GM21360 (cell line): ENCODE data around the gene PRICKLE4.
"Not testable (repeated sequence)": the region's sequence is repeated elsewhere in the genome, so short reads cannot be mapped to it uniquely, and the experiment has no call there.

ENCODE experiments used
- ATAC-seq: cut with Tn5 transposase; IDR thresholded peaks from one replicate; pipeline ENCODE4 v1.9.1; 2021; ENCODE audit warnings: mild to moderate bottlenecking, moderate library complexity; ENCODE audit not compliant: unreplicated experiment

Gene PRICKLE4

GRCh38 chr6:41744236-41744787, 36.3 kb upstream of the PRICKLE4 start:
- ATAC-seq: no peak

GRCh38 chr6:41746107-41746506, 34.5 kb upstream of the PRICKLE4 start:
- no peak for ATAC-seq

GRCh38 chr6:41747256-41748101, 33.1 kb upstream of the PRICKLE4 start, which contains the start of gene PGC:
TSS of gene PGC (minus strand) at chr6:41747397. CDS start at chr6:41747334, 63 bp downstream.
- no peak for ATAC-seq

DNA sequence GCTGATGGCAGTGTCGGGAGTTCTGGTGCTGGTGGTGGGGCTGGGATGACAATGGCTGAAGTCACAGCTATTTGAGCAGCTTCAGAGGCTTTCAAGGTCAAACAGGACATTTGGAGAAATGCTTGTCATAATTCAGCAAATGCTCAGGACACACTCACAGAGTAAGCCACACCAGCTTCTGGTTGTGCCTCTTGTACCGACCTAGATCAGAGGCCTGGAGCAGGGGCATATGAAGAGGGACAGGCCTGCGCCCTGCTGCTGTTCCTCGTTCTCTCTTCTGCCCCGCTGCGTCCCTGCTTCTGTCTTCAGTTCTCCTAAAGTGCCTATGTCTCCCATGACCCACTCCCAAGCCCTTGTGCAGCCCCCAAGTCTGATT, 32.5 kb upstream of the PRICKLE4 start:
- no peak for ATAC-seq

- ATAC-seq: no peak
Measured at GRCh38 chr6:41748542-41748941, 32.0 kb upstream of the PRICKLE4 start.

DNA sequence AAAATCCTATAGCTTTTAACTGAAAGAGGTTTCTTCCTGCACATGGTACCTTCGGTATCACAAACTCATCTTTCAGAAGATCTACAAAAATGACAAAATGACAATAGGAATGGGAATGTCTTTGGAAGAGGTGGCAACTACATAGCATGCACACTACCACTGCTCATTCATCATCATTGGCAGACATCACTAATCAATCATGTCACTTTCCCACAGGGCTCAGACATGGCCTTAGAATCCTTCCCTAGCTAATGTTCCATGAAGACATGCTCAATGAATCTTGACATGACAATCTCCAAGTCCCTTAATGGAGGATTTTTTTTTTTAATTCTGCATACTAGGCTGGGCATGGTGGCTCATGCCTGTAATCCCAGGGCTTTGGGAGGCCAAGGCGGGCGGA, 30.2 kb upstream of the PRICKLE4 start:
- no peak for ATAC-seq

DNA sequence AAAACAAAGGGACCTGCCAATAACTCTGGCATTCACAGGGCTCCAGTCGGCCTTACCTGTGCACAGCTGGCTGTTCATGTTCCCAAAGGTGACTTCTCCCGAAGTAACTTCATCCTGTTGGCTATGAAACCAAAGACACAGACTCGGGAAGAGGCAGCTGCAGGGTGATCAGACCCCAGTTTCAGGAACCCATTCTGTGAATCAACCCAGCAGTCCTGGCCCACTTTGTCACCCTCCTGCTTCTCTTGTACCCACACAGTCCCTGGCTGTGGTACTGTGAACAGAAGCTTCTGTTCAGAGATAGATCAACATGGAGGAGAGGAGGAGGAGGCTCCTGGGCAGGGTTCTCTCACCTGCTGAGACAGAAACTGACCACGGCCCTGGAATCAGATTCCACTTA, 24.7 kb upstream of the PRICKLE4 start:
- ATAC-seq: no peak

DNA sequence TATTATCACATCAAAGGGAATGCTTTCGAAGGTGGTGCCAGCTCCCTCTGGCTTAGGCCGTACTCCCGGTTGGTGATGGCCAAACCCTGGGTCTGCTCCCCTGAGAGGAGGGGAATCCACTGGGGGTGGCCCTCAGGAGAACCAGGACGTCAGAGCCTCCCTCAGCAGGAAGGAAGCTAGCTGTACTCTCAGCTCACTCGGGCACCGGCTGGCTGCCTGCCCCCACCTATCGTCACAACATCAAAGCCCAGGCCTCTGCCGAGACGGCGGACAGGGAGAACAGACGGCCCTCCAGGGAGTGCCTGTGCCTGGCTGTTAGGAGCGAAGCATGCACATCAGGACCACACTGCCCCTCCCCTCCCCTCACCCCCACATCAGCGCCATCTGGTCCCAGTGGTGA, 24.2 kb upstream of the PRICKLE4 start:
- no peak for ATAC-seq

DNA sequence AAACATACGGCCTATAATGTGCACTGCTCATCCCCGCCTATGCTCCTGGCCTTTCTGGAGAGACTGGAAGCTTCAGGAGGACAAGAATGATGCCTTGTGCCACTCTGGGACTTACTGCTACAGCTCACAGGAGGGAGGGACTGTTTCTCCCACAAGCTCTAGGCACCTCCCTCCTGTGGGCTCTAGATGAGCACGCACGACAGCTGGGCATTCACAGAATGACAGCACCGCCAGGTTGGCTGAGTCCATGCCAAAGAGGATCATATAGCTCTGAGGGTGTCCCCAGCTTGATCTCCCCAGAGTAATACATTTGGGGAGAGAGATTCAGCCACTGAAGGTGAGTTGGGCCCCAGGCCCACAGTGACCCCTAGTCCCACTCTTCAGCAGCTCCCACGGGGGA, 23.3 kb upstream of the PRICKLE4 start:
- no peak for ATAC-seq

DNA sequence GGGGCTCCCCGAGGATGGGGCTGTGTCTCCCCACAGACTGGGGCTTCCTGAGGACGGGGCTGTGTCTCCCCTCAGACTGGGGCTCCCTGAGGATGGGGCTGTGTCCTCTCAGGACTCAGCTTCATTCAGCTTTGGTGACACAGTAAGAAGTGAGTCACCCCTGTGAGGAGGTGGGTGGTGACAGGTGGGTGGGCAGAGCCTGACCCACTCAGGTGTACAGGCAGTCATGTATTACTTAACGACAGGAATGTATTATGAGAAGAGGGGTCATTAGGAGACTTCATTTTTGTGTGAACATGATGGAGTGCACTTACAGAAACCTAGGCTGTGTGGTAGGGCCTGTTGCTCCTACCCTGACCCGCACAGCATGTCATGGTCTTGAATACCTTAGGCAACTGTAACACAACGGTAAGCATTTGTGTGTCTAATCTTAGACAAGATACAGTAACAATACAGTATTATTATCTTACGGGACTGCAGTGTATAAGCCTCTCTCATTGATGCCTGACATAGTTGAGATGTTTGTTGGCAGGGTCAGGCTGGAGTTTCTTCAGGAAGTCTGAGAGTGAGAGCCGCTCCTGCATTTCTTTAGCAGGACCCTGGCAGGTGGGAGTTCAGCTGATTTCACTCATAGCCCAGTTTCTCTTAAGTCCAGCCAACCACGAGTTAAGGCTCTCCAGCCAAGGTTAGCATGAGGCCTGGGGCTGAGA, 22.5 kb upstream of the PRICKLE4 start:
- ATAC-seq: no peak

DNA sequence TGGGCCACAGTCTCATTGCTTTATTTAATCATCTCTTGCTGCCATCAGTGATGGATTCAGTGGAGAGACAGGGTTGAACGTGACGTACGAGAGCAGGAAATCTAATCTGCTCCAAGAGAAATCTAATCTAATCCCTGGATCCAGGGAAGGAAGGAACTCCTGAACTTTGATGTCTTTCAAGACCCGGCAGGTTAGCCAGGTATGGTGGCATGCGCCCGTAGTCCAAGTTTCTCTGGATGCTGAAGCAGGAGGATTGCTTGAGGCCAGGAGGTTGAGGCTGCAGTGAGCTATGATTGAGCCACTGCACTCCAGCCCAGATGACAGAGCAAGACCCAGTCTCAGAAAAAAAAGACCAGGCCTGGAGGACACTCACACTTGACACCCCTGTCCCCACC, 21.9 kb upstream of the PRICKLE4 start:
- ATAC-seq: no peak

DNA sequence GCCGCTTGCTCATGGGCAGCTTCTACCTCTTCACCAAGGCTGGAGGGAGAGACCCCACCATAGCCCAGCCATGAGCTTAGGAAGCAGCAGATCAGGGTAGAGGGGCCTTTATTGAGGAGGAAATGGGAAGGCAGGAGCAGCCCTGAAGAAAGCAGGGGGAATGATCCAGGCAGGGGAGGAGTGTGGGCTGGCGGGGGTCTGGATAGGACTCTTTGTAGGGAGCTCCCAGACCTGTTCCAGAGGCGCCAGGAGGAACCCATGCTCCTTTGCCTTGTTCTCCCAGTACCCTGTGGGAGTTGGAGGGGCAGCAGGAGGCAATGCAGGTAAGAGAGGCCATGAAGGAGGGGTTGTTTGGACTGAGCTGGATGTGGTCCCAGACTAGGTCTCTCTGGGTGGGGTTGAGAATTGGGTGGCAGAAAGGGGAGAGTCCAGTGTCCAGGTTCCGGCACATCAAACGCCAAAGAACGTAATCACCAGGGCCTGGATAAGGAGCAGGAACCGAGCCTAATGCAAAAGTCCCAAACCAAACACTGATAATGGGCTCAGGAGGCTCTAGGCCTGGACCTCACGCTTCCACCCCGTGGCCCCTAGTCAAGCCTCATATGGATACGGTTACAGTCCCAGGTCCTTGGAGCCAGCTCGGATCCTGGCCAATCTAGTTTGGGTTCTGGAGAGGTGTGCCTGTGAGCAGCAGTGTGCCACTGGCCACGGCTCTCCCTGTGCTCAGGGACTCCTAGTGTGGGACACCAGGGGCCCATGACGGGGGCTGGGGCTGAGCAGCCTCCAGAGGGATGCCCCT, 21.3 kb upstream of the PRICKLE4 start:
- no peak for ATAC-seq

DNA sequence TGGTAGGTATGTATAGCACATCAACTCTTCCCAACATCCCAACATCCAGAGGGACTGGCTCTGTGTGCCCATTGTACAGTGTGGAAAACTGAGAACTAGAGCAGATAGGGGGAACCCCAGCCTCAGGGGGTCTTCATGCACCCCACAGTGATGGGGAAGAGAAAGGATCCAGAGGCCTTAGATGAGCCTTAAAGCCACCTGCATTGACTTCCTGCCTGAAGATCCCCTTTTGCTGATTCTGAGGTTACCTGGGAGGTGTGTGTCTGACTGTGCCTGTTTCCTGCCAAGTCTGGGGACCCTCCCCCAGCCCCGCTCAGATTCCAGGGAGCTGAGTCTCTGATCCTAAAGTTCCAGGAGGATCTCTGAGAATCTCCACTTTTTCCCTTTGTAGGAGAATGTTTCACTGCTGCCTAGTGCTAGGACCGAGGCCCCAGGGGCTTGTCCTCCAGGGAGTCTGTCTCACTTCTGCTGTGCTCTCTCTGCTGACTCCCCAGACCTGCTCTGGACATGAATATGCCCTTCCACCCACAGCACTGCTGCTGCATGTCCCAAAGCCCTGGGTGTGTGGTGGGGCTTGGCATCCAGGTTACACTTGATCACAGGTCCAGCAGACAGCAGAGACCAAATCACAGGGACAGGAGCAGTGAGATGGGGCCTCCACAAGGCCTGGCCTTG, 20.5 kb upstream of the PRICKLE4 start:
- ATAC-seq: no peak

- no peak for ATAC-seq
Measured at GRCh38 chr6:41763470-41763869, 17.1 kb upstream of the PRICKLE4 start.

DNA sequence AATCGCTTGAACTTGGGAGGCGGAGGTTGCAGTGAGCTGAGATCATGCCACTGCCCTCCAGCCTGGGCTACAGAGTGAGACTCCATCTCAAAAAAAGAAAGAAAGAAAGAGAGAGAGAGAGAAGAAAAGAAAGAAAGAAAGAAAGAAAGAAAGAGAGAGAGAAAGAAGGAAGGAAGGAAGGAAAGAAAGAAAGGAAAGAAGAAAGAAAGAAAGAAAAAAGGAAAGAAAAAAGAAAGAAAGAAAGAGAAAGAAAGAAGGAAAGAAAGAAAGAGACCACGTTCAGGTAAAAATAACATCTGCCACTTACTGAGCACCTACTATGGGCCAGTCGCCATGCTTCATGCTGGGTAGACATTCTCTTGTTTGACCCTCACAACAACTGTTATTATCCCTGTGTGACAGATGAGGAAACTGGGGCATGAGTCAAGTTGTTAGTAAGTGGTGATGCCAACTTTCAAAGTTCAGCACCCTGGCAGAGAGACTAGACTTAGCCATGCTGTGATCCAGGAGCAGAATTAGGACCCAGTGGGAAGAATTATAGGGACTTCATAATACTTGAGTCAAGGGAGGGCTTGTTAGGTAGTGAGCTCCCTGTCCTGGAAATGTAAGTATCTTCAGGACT, 14.4 kb upstream of the PRICKLE4 start:
- not testable (repeated sequence) for ATAC-seq

DNA sequence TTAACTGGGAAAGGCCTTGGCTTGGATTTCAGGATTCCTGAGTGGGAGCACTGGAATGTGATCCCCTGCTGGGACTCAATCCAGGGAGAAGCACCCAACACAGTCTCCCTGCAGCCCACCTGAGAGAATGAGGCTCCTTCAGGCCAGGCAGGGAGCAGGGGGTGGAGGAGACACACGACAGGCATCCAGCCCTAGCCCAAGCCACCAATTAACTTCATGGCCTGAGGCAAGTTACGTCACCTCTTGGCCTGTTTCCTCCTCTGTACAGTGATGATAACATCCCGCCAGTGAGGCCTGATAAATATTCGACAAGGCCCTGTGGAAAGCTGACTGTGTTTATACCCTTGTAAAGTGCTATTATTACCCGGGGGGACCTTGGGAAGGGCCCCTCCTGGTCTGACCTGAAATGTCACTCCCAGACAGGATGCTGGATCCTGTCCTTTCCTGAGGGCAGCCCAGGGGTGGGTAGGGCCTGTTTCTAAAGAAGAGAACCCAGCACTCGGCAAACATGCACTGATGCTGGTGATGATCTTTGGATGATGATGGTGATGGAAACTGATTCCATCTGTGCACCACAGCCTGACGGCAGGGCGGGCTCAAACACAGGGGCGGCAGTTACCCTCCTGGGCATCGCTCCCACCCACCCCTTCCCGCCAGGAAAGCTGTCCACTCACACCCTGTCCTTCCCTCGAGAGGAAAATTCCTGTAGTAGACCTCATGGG, 13.3 kb upstream of the PRICKLE4 start:
- no peak for ATAC-seq

DNA sequence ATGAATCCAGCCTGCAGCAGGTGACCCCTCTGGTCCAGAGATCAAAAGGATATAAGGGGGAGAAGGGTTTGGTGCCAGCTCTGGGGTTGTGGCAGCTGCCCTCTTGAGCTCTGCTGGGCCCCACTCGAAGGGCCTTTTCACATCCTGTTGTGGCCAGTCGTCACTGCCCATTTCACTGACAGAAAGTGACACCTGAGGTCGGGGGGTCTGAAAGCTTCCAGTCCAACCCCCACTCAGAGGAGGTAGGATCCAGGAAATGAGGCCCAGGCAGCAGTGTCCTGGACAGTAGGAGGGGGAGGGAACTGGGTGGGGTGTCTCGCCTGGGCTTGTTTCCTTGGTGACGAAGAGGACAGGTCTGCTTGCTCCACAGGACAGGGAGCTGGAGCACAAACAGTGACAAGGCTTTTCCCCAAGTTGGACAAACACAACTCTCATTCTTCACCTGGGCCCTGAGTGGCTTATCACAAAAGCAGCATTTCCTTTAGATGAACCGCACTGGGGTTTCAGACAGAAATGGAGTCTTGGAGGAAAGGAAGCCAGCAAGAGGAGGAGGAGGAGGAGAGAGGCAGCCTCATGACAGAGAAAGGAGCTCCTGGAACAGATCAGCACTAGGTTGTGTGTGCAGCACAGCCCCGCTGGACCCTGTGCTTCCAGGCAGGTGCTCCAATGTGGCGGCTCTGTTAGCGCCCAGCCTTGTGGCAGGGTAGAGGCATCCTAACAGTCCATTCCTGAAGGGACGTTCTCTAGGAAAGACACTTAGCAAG, 11.9 kb upstream of the PRICKLE4 start:
- ATAC-seq: no peak

DNA sequence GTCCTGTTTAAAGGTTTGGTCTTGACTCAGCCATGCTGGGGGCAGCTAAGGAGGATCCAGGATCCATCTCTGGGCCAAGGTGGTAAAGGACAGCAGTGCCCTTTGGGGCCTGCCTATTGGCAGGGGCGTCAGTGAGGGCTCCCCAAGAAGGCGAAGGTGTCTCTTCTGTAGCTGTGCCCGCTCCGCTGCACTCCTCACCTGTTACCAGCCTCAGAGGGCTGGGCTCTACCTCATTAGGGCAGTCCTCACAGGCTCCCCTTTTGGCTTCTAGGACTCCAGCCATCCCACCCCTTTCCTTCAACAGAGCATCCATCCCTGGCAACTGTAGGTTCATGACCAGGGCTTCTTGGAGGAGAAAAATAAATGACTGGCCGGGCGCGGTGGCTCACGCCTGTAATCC, 11.2 kb upstream of the PRICKLE4 start:
- ATAC-seq: no peak
